Nephron progenitor cell (in vitro differentiated cells): ENCODE measurements around the gene SLC4A7.
"Not testable (repeated sequence)": the region's sequence is repeated elsewhere in the genome, so short reads cannot be mapped to it uniquely, and the experiment has no call there.

Experiments
- DNase-seq: peaks from one replicate; pipeline ENCODE4 v3.0.0; 2021
- H3K27ac Mint-ChIP-seq: 2 replicates; pipeline ENCODE4 v1.8.0; 2021; ENCODE audit warnings: mild to moderate bottlenecking, moderate library complexity, mixed read lengths
- H3K27me3 Mint-ChIP-seq: 2 replicates; pipeline ENCODE4 v1.8.0; 2021; ENCODE audit warnings: mild to moderate bottlenecking, low read depth, mixed read lengths; ENCODE audit not compliant: poor library complexity
- H3K36me3 Mint-ChIP-seq: 2 replicates; pipeline ENCODE4 v1.8.0; 2021; ENCODE audit warnings: low read depth, mixed read lengths
- H3K4me1 Mint-ChIP-seq: 2 replicates; pipeline ENCODE4 v1.8.0; 2021; ENCODE audit warnings: mixed read lengths
- H3K4me3 Mint-ChIP-seq: 2 replicates; pipeline ENCODE4 v1.8.0; 2021; ENCODE audit warnings: mild to moderate bottlenecking, moderate library complexity, mixed read lengths
- H3K9me3 Mint-ChIP-seq: 2 replicates; pipeline ENCODE4 v1.8.0; 2021; ENCODE audit warnings: mild to moderate bottlenecking, moderate library complexity, mixed read lengths
- TF ChIP-seq, protein P1 (sequence below): fragments of 200-600 bp; sonication (generic); IDR thresholded peaks from 2 replicates; pipeline ENCODE4 v1.5.0; 2021; ENCODE audit warnings: antibody characterized with exemption

Gene SLC4A7

DNA sequence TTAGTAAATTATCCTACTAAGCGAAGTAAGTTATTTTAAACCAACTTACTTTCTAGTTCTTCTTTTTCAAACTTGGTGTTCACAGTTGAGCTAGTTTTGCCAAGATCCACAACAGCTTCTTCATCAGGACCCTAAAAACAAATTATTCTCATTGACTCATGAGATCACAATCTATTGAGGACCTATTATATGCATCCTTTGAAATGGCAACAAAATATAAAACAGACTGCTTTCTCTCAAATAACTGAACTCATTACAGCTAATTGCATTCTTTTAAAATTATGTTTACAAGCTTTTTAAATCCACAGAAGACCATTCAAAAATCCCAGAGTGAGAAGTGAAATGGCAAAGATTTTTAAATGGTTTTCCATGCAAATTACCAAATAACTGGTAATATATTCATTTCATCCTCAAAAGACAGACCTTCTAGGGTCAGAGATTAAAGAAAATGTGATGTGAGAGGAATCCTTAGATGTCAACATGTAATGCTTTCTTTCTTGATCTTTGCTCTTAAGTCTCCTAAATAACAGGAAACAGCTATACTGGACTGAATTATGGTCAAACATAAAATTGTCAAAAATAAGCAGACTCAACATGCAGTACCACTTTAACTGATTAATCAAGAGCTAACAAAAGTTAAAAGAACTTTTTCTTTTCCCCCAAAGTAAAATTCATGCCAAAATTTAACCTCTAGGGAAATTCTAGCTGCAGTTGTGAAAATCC lies 31.7 kb downstream of the SLC4A7 start:
- no peaks in the 10 kb centered on the region for H3K27me3 Mint-ChIP-seq

DNA sequence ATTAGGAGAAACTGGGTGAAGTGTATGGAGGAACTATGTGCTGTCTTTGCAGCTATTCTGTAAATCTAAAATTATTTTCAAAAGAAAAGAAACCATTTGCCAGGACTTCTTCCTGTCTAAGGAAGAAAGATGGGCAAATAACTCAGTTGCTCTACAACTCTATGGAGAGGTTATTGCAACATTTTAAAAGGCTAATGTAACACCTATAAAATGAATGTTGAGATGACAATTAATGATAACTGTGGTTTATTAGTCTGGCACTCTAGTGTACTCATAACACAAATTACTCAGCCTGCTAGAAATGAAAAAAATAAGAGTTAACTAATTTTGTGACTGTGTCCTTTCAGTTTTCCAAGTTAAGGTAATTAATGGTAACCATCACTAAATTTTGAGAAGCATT lies 32.3 kb downstream of the SLC4A7 start:
- TF ChIP-seq, protein P1, sequence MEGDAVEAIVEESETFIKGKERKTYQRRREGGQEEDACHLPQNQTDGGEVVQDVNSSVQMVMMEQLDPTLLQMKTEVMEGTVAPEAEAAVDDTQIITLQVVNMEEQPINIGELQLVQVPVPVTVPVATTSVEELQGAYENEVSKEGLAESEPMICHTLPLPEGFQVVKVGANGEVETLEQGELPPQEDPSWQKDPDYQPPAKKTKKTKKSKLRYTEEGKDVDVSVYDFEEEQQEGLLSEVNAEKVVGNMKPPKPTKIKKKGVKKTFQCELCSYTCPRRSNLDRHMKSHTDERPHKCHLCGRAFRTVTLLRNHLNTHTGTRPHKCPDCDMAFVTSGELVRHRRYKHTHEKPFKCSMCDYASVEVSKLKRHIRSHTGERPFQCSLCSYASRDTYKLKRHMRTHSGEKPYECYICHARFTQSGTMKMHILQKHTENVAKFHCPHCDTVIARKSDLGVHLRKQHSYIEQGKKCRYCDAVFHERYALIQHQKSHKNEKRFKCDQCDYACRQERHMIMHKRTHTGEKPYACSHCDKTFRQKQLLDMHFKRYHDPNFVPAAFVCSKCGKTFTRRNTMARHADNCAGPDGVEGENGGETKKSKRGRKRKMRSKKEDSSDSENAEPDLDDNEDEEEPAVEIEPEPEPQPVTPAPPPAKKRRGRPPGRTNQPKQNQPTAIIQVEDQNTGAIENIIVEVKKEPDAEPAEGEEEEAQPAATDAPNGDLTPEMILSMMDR: no peak
- Mint-ChIP-seq H3K4me3 (no peak overlapping the region), H3K27ac (peak overlapping the region; percentile 14), H3K9me3 (no peaks in the 10 kb centered on the region), H3K4me1 (peaks cover 8% of the 10 kb centered on the region), H3K27me3 (no peaks in the 10 kb centered on the region), H3K36me3 (peaks cover 65% of the 10 kb centered on the region)
- no peak for DNase-seq

More for the DNA sequence above, 31.7 kb downstream of the SLC4A7 start:
- Mint-ChIP-seq H3K9me3 (no peaks in the 10 kb centered on the region), H3K4me1 (peaks cover 8% of the 10 kb centered on the region), H3K4me3 (no peak overlapping the region), H3K27ac (peak overlapping the region; percentile 80), H3K36me3 (peaks cover 68% of the 10 kb centered on the region)
- DNase-seq: no peak
- TF ChIP-seq, protein P1: no peak

DNA sequence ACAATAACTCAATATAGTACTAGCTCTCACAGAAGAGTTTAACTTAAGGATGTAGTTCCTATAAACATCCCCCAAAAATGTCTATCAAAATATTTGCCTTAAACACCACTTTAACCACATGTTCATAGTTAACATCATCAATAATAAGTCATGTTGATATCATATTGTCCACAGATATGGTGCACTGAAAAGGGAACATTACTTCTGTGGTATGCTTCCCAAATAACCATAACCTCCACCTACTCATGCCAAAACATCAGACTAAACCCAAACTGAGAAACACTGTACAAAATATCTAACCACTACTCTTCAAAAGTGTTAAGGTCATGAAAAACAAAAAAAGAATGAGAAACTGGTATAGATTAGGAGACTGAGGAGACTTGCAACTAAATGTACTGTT lies 32.9 kb downstream of the SLC4A7 start:
- TF ChIP-seq, protein P1: no peak
- DNase-seq: no peak
- Mint-ChIP-seq H3K27me3 (no peaks in the 10 kb centered on the region), H3K36me3 (peaks cover 61% of the 10 kb centered on the region), H3K27ac (peak overlapping the region; percentile 14), H3K9me3 (no peaks in the 10 kb centered on the region), H3K4me1 (peaks cover 8% of the 10 kb centered on the region), H3K4me3 (no peak overlapping the region)

DNA sequence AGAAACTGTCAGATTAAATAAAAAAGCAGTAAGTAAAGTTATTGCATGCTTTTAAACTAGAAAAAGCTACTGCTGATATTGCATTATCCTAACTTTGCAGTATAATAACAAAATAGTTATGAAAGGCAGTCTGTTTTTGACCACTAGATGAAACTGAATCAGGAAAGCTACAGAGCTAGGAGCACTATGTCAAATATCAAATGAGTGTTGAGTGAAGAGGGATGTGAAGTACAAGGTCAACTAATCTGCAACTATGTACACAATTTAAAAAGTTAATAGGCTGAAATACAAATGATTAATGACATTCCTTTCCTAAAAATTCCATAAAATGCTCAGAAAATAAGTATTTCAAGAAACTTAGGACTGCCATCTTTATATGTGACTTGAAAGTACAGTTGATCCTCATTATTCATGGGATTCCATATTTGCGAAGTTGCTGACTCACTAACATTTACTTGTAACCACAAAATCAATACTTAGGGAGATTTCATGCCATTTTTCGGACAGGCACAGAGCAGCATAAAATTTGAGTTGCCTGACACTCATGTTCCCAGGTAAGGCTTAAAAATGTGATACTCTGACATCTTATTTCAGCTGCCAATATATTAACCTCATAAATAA lies 34.5 kb downstream of the SLC4A7 start:
- H3K27ac Mint-ChIP-seq: no peak overlapping the region
- H3K9me3 Mint-ChIP-seq: no peaks in the 10 kb centered on the region
- H3K36me3 Mint-ChIP-seq: peaks cover 57% of the 10 kb centered on the region
- no peak overlapping the region for H3K4me3 Mint-ChIP-seq
- no peak for DNase-seq
- H3K4me1 Mint-ChIP-seq: peaks cover 8% of the 10 kb centered on the region
- TF ChIP-seq, protein P1: no peak
- no peaks in the 10 kb centered on the region for H3K27me3 Mint-ChIP-seq

DNA sequence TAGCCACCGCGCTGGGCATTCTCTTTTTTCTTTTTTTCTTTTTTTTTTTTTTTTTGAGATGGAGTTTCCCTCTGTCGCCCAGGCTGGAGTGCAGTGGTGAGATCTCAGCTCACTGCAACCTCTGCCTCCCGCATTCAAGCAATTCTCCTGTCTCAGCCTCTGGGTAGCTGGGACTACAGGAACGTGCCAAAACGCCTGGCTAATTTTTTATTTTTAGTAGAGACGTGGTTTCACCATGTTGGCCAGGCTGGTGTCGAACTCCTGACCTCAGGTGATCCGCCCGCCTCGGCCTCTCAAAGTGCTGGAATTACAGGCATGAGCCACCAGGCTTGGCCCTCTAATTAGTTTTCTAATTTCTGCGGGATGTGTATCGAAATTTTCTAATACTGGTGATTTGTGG lies 41.2 kb downstream of the SLC4A7 start:
- H3K4me1 Mint-ChIP-seq, H3K27ac Mint-ChIP-seq, DNase-seq, H3K4me3 Mint-ChIP-seq, H3K27me3 Mint-ChIP-seq: not testable (repeated sequence)
- Mint-ChIP-seq H3K36me3 (peaks cover 82% of the 10 kb centered on the region), H3K9me3 (peaks cover 25% of the 10 kb centered on the region)

DNA sequence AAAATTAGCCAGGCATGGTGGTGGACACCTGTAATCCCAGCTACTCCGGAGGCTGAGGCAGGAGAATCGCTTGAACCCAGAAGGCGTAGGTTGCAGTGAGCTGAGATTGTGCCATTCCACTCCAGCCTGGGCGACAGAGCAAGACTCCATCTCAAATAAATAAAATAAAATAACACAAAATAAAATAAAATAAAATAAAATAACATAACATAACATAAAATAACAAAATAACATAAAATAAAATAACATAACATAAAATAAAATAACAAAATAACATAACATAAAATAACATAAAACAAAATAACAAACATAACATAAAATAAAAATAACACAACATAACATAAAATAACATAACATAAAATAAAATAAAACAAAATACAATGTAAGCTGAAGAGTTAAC lies 45.8 kb downstream of the SLC4A7 start:
- DNase-seq, H3K4me1 Mint-ChIP-seq, H3K27ac Mint-ChIP-seq, H3K27me3 Mint-ChIP-seq, H3K4me3 Mint-ChIP-seq: not testable (repeated sequence)
- H3K36me3 Mint-ChIP-seq: peaks cover 85% of the 10 kb centered on the region
- peaks cover 25% of the 10 kb centered on the region for H3K9me3 Mint-ChIP-seq

DNA sequence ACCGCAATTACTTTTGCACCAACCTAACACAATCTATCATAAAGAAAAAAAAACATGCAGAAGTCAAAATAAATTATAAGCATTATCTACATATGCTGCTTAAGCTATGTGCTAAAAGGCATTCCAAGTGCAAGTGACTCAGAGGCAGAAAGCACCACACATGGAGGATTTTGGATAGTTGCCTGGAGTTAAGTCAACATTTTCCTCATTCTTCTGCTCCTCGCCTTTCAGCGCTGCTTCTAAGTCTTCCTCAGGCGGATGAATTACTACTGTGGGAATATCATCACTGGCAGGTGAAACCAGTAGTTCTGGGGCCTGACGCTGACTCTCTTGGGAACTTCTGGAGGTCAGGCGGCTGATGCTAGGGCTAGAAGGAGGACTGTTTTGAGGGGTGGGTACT lies 53.1 kb downstream of the SLC4A7 start:
- H3K9me3 Mint-ChIP-seq: no peaks in the 10 kb centered on the region
- peak overlapping the region; percentile 90 for H3K27ac Mint-ChIP-seq
- peaks cover 78% of the 10 kb centered on the region for H3K36me3 Mint-ChIP-seq
- H3K4me1 Mint-ChIP-seq: peaks cover 5% of the 10 kb centered on the region
- H3K4me3 Mint-ChIP-seq: no peak overlapping the region
- TF ChIP-seq, protein P1: no peak
- H3K27me3 Mint-ChIP-seq: no peaks in the 10 kb centered on the region
- DNase-seq: no peak
